Hair follicular keratinocyte (primary cell): ENCODE results near the gene RBFA. TPM values are rescaled to one million over a fixed set of nuclear protein-coding genes. Genes with fewer than 3 reads are reported as not detected.

Source experiments
- total RNA-seq: library from RNA; depleted of rRNA; stranded (reverse); fragments of >200 nt; gene quantifications from 2 replicates; pipeline ENCODE4 v1.2.3, GENCODE V29; 2015

Gene RBFA, protein sequence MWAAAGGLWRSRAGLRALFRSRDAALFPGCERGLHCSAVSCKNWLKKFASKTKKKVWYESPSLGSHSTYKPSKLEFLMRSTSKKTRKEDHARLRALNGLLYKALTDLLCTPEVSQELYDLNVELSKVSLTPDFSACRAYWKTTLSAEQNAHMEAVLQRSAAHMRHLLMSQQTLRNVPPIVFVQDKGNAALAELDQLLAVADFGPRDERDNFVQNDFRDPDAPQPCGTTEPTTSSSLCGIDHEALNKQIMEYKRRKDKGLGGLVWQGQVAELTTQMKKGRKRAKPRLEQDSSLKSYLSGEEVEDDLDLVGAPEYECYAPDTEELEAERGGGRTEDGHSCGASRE
- total RNA-seq: 46.2 and 52.7 TPM in 2 replicates

GRCh38 chr18:80034068-80034851, at the start of gene RBFA:
RBFA (plus strand) TSS chr18:80034434; CDS start chr18:80034496, 62 bp downstream.

GRCh38 chr18:79988451-79989194, 45.6 kb upstream of the RBFA start, which contains the start of gene TXNL4A:
TXNL4A (minus strand) TSS chr18:79988563; CDS start chr18:79988392, 171 bp downstream.

Other genes with a start within 250 kb of the RBFA start
- not detected in 2 replicates for gene KCNG2, start 236.5 kb upstream of the RBFA start, total RNA-seq
- 47.2 and 51.8 TPM in 2 replicates for gene SLC66A2, start 82.8 kb upstream of the RBFA start, total RNA-seq
- 26.8 and 29.2 TPM in 2 replicates for gene HSBP1L1, start 69.8 kb upstream of the RBFA start, total RNA-seq
- 47.9 and 93.3 TPM in 2 replicates for gene TXNL4A, start 45.9 kb upstream of the RBFA start, total RNA-seq
- 17.3 and 17.4 TPM in 2 replicates for gene ADNP2, start 74.8 kb downstream of the RBFA start, total RNA-seq
- 29.0 and 32.2 TPM in 2 replicates for gene PARD6G, start 213.1 kb downstream of the RBFA start, total RNA-seq